HL-60/S4 (cell line): ENCODE measurements around the gene ROR2.

ENCODE experiments used
- in situ Hi-C: fragments of 300-500 bp; cut with MboI; formaldehyde crosslinking; loops from 2 replicates; pipeline ENCODE4 v1.14.3; 2022; ENCODE audit warnings: low sequenced_read_pairs

The ROR2 gene

GRCh38 chr9:91726406-91727100, 223.5 kb downstream of the ROR2 start:
- in situ Hi-C loops = no loop called here

- in situ Hi-C loops = no loop called here
These were observed 224.4 kb downstream of the ROR2 start for GRCh38 chr9:91725651-91726050.

- in situ Hi-C loops = no loop called here
These were observed 225.2 kb downstream of the ROR2 start for GRCh38 chr9:91724609-91725505.

GRCh38 chr9:91724068-91724440, 226.0 kb downstream of the ROR2 start:
- in situ Hi-C loops = no loop called here

- in situ Hi-C loops = no loop called here
These were observed 226.5 kb downstream of the ROR2 start for GRCh38 chr9:91723420-91724067.

- in situ Hi-C loops = no loop called here
These were observed 229.0 kb downstream of the ROR2 start for GRCh38 chr9:91720751-91721705.

GRCh38 chr9:91720313-91720712, 229.7 kb downstream of the ROR2 start:
- in situ Hi-C loops = no loop called here

- in situ Hi-C loops = no loop called here
These were observed 232.0 kb downstream of the ROR2 start for GRCh38 chr9:91718071-91718470.

- in situ Hi-C loops = no loop called here
These were observed 233.2 kb downstream of the ROR2 start for GRCh38 chr9:91716815-91717214.

- in situ Hi-C loops = no loop called here
These were observed 233.8 kb downstream of the ROR2 start for GRCh38 chr9:91716239-91716638.

GRCh38 chr9:91714874-91715615, 235.0 kb downstream of the ROR2 start:
- in situ Hi-C loops = no loop called here

GRCh38 chr9:91714020-91714806, 235.8 kb downstream of the ROR2 start:
- in situ Hi-C loops = no loop called here

- in situ Hi-C loops = no loop called here
These were observed 237.2 kb downstream of the ROR2 start for GRCh38 chr9:91712811-91713210.

GRCh38 chr9:91711755-91712601, 238.1 kb downstream of the ROR2 start:
- in situ Hi-C loops = no loop called here

- in situ Hi-C loops = no loop called here
These were observed 239.9 kb downstream of the ROR2 start for GRCh38 chr9:91710158-91710557.

GRCh38 chr9:91705386-91705785, 244.6 kb downstream of the ROR2 start:
- in situ Hi-C loops = no loop called here

- in situ Hi-C loops = no loop called here
These were observed 249.6 kb downstream of the ROR2 start for GRCh38 chr9:91700475-91700874.

- in situ Hi-C loops = loop anchor here (25.0 kb wide), 2 partner anchors 661 to 786 kb away; no protein-coding TSS in a partner anchor
These were observed 251.8 kb downstream of the ROR2 start for GRCh38 chr9:91698266-91698665.
